ENCODE data around the gene ARL2. TPM values are rescaled to one million over a fixed set of nuclear protein-coding genes. Genes with fewer than 3 reads are reported as not detected.
"Not testable (repeated sequence)": the region's sequence is repeated elsewhere in the genome, so short reads cannot be mapped to it uniquely, and the experiment has no call there.

ARL2 gene
- total RNA-seq, 2 donors from 2014 or later = 155 to 207 TPM

DNA sequence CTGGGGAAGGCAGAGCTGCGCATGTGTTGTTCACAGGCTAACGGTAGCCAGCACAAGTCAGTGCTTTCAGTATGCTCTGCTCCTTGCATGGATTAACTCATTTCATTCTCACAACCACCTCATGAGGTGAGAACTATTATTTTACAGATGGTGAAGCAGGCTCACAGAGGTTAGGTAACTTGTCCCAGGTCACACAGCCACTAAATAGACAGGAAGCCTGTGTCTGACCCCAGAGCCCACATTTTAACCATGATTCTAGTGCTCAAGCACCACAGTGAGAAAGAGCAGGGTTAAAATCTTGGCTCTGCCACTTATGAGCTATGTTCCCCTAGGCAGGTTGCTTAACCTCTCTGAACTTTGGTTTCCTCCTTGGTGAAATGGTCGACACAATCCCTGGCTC is 7.0 kb downstream of the ARL2 start:
- TF ChIP-seq, protein P1, sequence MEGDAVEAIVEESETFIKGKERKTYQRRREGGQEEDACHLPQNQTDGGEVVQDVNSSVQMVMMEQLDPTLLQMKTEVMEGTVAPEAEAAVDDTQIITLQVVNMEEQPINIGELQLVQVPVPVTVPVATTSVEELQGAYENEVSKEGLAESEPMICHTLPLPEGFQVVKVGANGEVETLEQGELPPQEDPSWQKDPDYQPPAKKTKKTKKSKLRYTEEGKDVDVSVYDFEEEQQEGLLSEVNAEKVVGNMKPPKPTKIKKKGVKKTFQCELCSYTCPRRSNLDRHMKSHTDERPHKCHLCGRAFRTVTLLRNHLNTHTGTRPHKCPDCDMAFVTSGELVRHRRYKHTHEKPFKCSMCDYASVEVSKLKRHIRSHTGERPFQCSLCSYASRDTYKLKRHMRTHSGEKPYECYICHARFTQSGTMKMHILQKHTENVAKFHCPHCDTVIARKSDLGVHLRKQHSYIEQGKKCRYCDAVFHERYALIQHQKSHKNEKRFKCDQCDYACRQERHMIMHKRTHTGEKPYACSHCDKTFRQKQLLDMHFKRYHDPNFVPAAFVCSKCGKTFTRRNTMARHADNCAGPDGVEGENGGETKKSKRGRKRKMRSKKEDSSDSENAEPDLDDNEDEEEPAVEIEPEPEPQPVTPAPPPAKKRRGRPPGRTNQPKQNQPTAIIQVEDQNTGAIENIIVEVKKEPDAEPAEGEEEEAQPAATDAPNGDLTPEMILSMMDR (IDR thresholded peaks at IDR 0.05) = no peak
- Histone ChIP-seq H3K36me3 (peaks cover 25% of the 10 kb centered on the region), H3K27ac (no peak overlapping the region), H3K9me3 (no peaks in the 10 kb centered on the region), H3K4me1 (peaks cover 0 to 9% of the 10 kb centered on the region in 2 donors), H3K27me3 (no peaks in the 10 kb centered on the region), H3K4me3 (no peak overlapping the region)
- DNase-seq (ENCODE audit: low spot score) = no peak

DNA sequence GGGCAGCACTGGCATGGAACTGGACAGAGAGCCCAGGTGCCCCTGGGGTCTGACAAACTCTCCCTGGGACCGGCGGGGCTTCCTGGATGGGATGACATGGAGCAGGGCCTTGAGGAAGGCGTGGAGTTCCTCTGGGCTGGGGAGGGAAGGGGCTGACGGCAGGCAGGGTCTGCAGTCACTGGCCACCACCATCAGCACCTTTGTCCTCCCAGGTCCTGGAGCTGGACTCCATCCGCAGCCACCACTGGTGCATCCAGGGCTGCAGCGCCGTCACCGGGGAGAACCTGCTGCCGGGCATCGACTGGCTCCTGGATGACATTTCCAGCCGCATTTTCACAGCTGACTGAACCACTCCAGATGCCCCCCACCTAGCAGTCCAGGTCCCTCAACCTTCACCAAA is 7.5 kb downstream of the ARL2 start:
- Histone ChIP-seq H3K9me3 (no peaks in the 10 kb centered on the region), H3K4me3 (no peak overlapping the region), H3K27ac (no peak overlapping the region), H3K4me1 (peaks cover 0 to 4% of the 10 kb centered on the region in 2 donors), H3K36me3 (peaks cover 25% of the 10 kb centered on the region), H3K27me3 (no peaks in the 10 kb centered on the region)
- DNase-seq (ENCODE audit: low spot score) = no peak
- TF ChIP-seq, protein P1 (IDR thresholded peaks at IDR 0.05) = no peak

DNA sequence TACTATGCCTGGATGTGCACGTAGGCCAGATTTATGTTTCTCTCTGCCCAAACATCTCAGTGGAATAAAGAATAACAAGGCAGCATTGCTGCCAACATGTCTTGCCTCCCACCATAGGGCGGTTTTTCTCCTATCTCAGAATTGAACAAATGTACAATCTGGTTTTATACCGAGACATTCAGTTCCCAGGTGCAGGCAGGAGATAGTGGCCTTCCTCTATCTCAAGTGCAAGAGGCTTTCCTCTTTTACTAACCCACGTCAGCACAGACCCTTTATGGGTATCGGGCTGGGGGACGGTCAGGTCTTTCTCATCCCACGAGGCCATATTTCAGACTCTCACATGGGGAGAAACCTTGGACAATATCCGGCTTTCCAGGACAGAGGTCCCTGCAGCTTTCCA is 9.5 kb downstream of the ARL2 start:
- H3K36me3 ChIP-seq = peaks cover 23% of the 10 kb centered on the region
- DNase-seq (ENCODE audit: low spot score); H3K27me3 ChIP-seq; H3K4me3 ChIP-seq; H3K9me3 ChIP-seq; H3K4me1 ChIP-seq; H3K27ac ChIP-seq: not testable (repeated sequence)

DNA sequence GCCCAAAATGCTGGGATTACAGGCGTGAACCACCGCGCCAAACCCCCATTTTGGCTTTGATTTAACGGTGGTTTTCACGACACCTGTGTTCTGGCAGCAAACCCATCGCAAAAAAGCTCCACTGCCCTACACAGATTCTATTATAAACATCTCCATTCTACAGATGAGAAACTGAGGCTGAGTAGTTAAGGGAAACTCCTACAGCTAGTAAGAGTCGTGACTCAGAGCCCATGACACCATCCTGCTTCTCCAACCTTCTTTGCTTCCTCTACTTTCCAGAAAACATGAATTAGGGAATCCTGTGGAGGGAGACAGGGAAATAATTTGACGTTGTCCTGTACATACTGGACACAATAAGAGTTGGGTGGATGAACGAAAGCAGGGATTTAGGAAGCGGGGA is 12.8 kb downstream of the ARL2 start:
- TF ChIP-seq, protein P1 (IDR thresholded peaks at IDR 0.05) = no peak
- peaks cover 3% of the 10 kb centered on the region for H3K36me3 ChIP-seq
- peak overlapping the region; percentile 56 to 70 for H3K4me3 ChIP-seq
- peaks cover 0 to 11% of the 10 kb centered on the region in 2 donors for H3K4me1 ChIP-seq
- no peaks in the 10 kb centered on the region for H3K27me3 ChIP-seq
- H3K27ac ChIP-seq = peak overlapping the region; percentile 85 to 89
- DNase-seq (ENCODE audit: low spot score) = no peak
- H3K9me3 ChIP-seq = no peaks in the 10 kb centered on the region

DNA sequence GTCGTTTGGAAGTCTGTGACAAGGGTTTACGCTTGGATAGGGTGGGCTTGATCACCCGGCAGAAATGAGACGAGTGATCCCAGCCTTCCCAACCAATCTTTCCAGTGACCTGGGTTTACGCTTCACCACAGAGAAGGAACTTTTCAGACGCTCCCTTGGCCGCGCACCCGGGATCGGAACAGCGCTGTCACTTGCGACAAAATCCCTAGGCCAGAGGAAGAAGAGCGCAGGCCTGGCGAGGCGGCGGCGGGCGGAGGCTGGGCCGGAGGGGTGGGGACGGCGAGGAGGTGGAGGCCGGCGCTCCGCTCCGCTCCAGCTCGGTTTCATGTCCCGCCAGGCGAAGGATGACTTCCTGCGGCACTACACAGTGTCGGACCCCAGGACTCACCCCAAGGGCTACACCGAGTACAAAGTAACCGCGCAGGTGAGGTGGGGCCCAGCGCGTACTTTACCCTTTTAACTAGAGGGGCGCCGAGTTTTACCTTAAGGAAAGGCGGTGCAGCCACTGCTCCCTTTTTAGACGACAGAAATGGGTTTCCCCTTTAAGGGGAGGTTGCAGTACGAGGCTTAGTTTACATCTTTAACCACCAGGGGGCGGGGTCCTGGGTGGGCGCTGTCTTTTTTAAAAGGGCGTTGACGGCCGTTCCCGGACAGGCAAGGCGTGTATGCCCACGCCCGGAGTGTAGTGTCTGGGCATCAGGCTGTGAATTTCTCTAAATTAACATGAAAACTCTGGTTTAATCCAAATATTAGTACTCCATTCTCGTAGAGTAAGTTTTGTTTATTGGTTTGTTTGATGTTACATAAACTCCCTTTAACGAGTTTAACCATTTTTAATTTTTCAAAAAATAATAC is 13.5 kb downstream of the ARL2 start, which contains the start of gene SNX15:
Gene SNX15, plus strand, starts transcription at position 227 of the 855 bp plus-strand sequence. Its CDS starts 99 bp downstream, at position 326.
- TF ChIP-seq, protein P1 (IDR thresholded peaks at IDR 0.05) = peak; percentile 72 to 83
- peak; percentile 95 for DNase-seq (ENCODE audit: low spot score)
- Histone ChIP-seq H3K27me3 (no peaks in the 10 kb centered on the region), H3K4me1 (peaks cover 0 to 11% of the 10 kb centered on the region in 2 donors), H3K27ac (peak within 1 kb of the TSS; percentile 85 to 89), H3K36me3 (peaks cover 5% of the 10 kb centered on the region), H3K9me3 (no peaks in the 10 kb centered on the region), H3K4me3 (peak within 1 kb of the TSS; percentile 56 to 70)

DNA sequence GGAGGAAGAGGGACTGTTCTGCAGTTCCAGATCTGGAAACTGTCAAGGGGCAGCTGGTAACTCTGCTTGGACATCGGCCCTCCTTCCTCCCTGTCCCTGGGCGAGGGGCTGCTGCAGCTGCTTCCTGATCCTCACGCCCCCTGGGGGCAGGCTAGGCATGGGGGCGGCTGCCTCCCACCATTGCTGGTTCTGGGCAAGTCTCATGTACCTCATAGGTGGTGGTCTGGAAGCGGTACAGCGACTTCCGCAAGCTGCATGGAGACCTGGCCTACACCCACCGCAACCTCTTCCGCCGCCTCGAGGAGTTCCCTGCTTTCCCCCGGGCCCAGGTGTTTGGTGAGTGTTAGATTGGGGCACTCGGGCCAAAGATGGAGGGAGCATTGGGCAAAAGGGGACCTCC is 18.3 kb downstream of the ARL2 start:
- no peak overlapping the region for H3K4me3 ChIP-seq
- TF ChIP-seq, protein P1 (IDR thresholded peaks at IDR 0.05) = no peak
- no peak for DNase-seq (ENCODE audit: low spot score)
- no peaks in the 10 kb centered on the region for H3K27me3 ChIP-seq
- H3K4me1 ChIP-seq = peaks cover 0 to 17% of the 10 kb centered on the region in 2 donors
- no peaks in the 10 kb centered on the region for H3K9me3 ChIP-seq
- H3K27ac ChIP-seq = no peak overlapping the region
- H3K36me3 ChIP-seq = peaks cover 41% of the 10 kb centered on the region
